Suprapubic skin (tissue), 3 donors: Measurements from ENCODE around the gene MAP2K5.

Source experiments
- EP300 ChIP-seq: sonication (generic); formaldehyde crosslinking; IDR thresholded peaks from one replicate; pipeline ENCODE4 v1.6.1; 2017; ENCODE audit warnings: antibody characterized with exemption
- TF ChIP-seq, protein P1 (sequence below), 2 donors: fragments of 200-600 bp in 1 of 2; fragments of 450-650 bp in 1 of 2; sonication (generic) in 1 of 2; IDR thresholded peaks; one replicate each; pipeline ENCODE4 v1.5.1; 2016 to 2019; ENCODE audit warnings: antibody characterized with exemption in 2 of 2, mild to moderate bottlenecking in 1 of 2, moderate library complexity in 1 of 2

DNA sequence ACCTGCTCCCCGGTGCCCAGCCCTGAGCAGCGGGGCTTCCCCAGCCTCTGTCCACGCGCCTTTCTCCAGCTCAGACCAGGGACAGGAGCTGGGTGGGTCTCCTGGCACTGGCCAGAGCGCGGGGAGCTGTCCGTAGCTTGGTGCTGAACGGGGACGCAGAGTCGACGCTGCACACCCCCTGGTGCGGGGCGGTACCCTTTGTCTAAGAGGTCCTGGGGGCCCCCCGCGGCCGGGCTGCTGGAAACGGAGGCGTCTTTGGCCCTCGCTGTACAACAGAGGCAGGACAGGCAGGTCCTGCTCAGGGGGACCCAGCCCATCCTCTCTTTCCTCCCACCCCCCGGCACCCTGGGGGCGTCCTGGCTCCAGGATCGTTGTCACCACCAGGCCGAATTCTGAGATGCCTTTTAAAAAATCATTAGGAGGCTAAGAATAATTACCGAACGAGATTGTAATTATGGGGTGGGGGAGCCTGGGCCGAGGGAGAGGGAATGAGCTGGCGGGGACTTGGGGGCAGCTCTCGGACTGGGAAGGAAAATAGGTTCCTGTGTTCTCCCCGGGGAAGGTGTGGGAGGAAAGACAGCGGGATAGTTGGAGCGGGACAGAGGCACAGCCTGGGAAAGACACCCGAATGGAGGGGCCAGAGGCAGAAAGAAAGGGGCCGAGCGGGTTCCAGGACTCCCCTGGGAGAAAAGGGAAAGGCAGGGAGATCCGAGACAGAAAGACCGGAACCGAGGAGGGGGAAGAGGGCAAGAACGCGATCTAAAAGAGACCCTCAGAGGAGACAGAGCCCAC, 278.7 kb downstream of the MAP2K5 start:
- TF ChIP-seq, protein P1, sequence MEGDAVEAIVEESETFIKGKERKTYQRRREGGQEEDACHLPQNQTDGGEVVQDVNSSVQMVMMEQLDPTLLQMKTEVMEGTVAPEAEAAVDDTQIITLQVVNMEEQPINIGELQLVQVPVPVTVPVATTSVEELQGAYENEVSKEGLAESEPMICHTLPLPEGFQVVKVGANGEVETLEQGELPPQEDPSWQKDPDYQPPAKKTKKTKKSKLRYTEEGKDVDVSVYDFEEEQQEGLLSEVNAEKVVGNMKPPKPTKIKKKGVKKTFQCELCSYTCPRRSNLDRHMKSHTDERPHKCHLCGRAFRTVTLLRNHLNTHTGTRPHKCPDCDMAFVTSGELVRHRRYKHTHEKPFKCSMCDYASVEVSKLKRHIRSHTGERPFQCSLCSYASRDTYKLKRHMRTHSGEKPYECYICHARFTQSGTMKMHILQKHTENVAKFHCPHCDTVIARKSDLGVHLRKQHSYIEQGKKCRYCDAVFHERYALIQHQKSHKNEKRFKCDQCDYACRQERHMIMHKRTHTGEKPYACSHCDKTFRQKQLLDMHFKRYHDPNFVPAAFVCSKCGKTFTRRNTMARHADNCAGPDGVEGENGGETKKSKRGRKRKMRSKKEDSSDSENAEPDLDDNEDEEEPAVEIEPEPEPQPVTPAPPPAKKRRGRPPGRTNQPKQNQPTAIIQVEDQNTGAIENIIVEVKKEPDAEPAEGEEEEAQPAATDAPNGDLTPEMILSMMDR (IDR thresholded peaks at IDR 0.05) = no peak
- no peak for TF ChIP-seq EP300
